PC-3 (cell line): Measurements from ENCODE around the gene TUBA4A. TPM values are rescaled to one million over a fixed set of nuclear protein-coding genes. Genes with fewer than 3 reads are reported as not detected.

Experiments
- ATAC-seq: fragments of 200-7000 bp; cut with Tn5 transposase; 2 replicates; pipeline ENCODE4 v1.9.1; 2020; ENCODE audit warnings: mild to moderate bottlenecking, moderate library complexity
- BruUV-seq: library from RNA; stranded (reverse); fragments of 400-500 nt; replicated peaks from 2 replicates; lab custom pipeline; 2021; lab: Mats Ljungman, UMichigan
- CTCF ChIA-PET: fragments of 300-600 bp; sonication (Branson Sonifier 250); formaldehyde crosslinking; loops from one replicate; lab custom pipeline; 2022; ENCODE audit warnings: antibody characterized with exemption; lab: Charles Lee
- POLR2A ChIA-PET: fragments of 300-600 bp; sonication (Branson Sonifier 250); formaldehyde crosslinking; loops from one replicate; lab custom pipeline; 2022; ENCODE audit warnings: antibody characterized with exemption; ENCODE audit not compliant: unreplicated experiment; lab: Charles Lee
- DNase-seq: peaks from one replicate; pipeline ENCODE4 v3.0.0-alpha.2; 2015
- H2AFZ ChIP-seq: fragments of 300-600 bp; sonication (generic); 2 replicates; pipeline ENCODE4 v1.6.0; 2016; ENCODE audit warnings: antibody characterized with exemption, low read length
- H3F3A ChIP-seq: fragments of 300-600 bp; sonication (generic); one replicate; pipeline ENCODE4 v1.6.0; 2017; ENCODE audit warnings: antibody characterized with exemption, low read length, control low read depth, mild to moderate bottlenecking; ENCODE audit not compliant: unreplicated experiment
- H3K27ac ChIP-seq: fragments of 300-600 bp; sonication (generic); 2 replicates; pipeline ENCODE4 v1.5.1; 2016; ENCODE audit warnings: mild to moderate bottlenecking, low read length
- H3K27me3 ChIP-seq: fragments of 300-600 bp; sonication (generic); 2 replicates; pipeline ENCODE4 v1.6.1; 2016; ENCODE audit warnings: low read length, mixed read lengths
- H3K36me3 ChIP-seq: fragments of 300-600 bp; sonication (generic); 2 replicates; pipeline ENCODE4 v1.6.1; 2016; ENCODE audit warnings: low read depth, mixed run types, low read length, mixed read lengths
- H3K4me1 ChIP-seq: fragments of 300-600 bp; sonication (generic); 2 replicates; pipeline ENCODE4 v1.5.1; 2016; ENCODE audit warnings: low read length; ENCODE audit not compliant: insufficient read depth
- H3K4me2 ChIP-seq: fragments of 300-600 bp; sonication (generic); 2 replicates; pipeline ENCODE4 v1.6.0; 2016; ENCODE audit warnings: low read length
- H3K4me3 ChIP-seq: fragments of 300-600 bp; sonication (generic); 2 replicates; pipeline ENCODE4 v1.5.1; 2016; ENCODE audit warnings: mild to moderate bottlenecking, low read length, mixed read lengths
- H3K79me2 ChIP-seq: fragments of 300-600 bp; sonication (generic); 2 replicates; pipeline ENCODE4 v1.6.1; 2017; ENCODE audit warnings: low read length, mixed read lengths
- H3K9ac ChIP-seq: fragments of 300-600 bp; sonication (generic); 2 replicates; pipeline ENCODE4 v1.6.0; 2016; ENCODE audit warnings: mild to moderate bottlenecking, low read length
- H3K9me2 ChIP-seq: fragments of 300-600 bp; sonication (generic); replicated peaks from 2 replicates; pipeline ENCODE4 v1.6.1; 2016; ENCODE audit warnings: mixed run types, low read length, mixed read lengths
- H3K9me3 ChIP-seq: fragments of 300-600 bp; sonication (generic); 2 replicates; pipeline ENCODE4 v1.6.1; 2016; ENCODE audit warnings: low read length, mixed read lengths
- H4K20me1 ChIP-seq: fragments of 300-600 bp; sonication (generic); 2 replicates; pipeline ENCODE4 v1.6.1; 2016; ENCODE audit warnings: low read length, mixed read lengths
- CTCF ChIP-seq: fragments of 300-600 bp; sonication (generic); conservative IDR thresholded peaks from 2 replicates; pipeline ENCODE4 v1.5.1; 2017; ENCODE audit warnings: antibody characterized with exemption, low read depth, mild to moderate bottlenecking, low read length
- EZH2 ChIP-seq: fragments of 300-600 bp; sonication (generic); IDR thresholded peaks from one replicate; pipeline ENCODE4 v1.6.1; 2017; ENCODE audit warnings: antibody characterized with exemption, mild to moderate bottlenecking, low read length; ENCODE audit not compliant: unreplicated experiment
- EZH2phosphoT487 ChIP-seq: fragments of 300-600 bp; sonication (generic); IDR thresholded peaks from 2 replicates; pipeline ENCODE4 v1.6.1; 2018; ENCODE audit warnings: mild to moderate bottlenecking, antibody characterized with exemption, low read length, borderline replicate concordance
- intact Hi-C: fragments of 100-400 bp; cut with micrococcal nuclease; formaldehyde crosslinking; loops from 2 replicates; pipeline ENCODE4 v1.9.0; 2023
- total RNA-seq: library from RNA; depleted of rRNA; stranded (reverse); fragments of >200 nt; gene quantifications from 2 replicates; pipeline ENCODE4 v1.2.3, GENCODE V29; 2014

TUBA4A gene
- total RNA-seq, 1 experiment from 2014 or later = 75.4 TPM

- peak overlapping the region; percentile 83 for H2AFZ ChIP-seq
- no peaks in the 10 kb centered on the region for H4K20me1 ChIP-seq
- H3K4me2 ChIP-seq = peak overlapping the region; percentile 92
- TSS peak; percentile 80 for BruUV-seq
- peaks cover 29% of the 10 kb centered on the region for H3K79me2 ChIP-seq
- peaks cover 39% of the 10 kb centered on the region for H3K4me1 ChIP-seq
- H3K9me2 ChIP-seq = no peaks in the 10 kb centered on the region
- no peaks in the 10 kb centered on the region for H3K9me3 ChIP-seq
- H3K36me3 ChIP-seq = peaks cover 8% of the 10 kb centered on the region; the same call in 1 of the 2 replicates
- H3K27me3 ChIP-seq = no peaks in the 10 kb centered on the region
- H3K27ac ChIP-seq = no peak overlapping the region
- peak overlapping the region; percentile 88 for H3K4me3 ChIP-seq
- ChIA-PET CTCF (interaction anchor here (0.9 to 1.9 kb wide), 2 partner anchors 30 to 50 kb away, joined by 3 to 6 read pairs; no protein-coding TSS in a partner anchor), POLR2A (interaction anchor here (0.5 to 1.4 kb wide), 5 partner anchors 27 to 127 kb away, joined by 3 to 5 read pairs (median 4); no protein-coding TSS in a partner anchor)
- H3K9ac ChIP-seq = peak overlapping the region; percentile 93
- DNase-seq (no peak), ATAC-seq (no peak)
- no peak for TF ChIP-seq EZH2phosphoT487
- no peak for TF ChIP-seq CTCF
- TF ChIP-seq EZH2 = no peak
- H3F3A ChIP-seq = peaks cover 5% of the 10 kb centered on the region
- intact Hi-C loops = no loop called here
Measured at GRCh38 chr2:219244789-219245147, 8.9 kb downstream of the TUBA4A start.

- Histone ChIP-seq H3K4me1 (peaks cover 25% of the 10 kb centered on the region), H3K4me3 (no peak overlapping the region), H3K79me2 (peaks cover 29% of the 10 kb centered on the region), H3K4me2 (no peak overlapping the region), H3K9me3 (no peaks in the 10 kb centered on the region), H3K9me2 (no peaks in the 10 kb centered on the region), H3K27ac (no peak overlapping the region), H3F3A (no peaks in the 10 kb centered on the region), H3K27me3 (no peaks in the 10 kb centered on the region), H4K20me1 (no peaks in the 10 kb centered on the region), H2AFZ (no peak overlapping the region), H3K36me3 (peaks cover 7% of the 10 kb centered on the region; the same call in 1 of the 2 replicates), H3K9ac (no peak overlapping the region)
- no TSS peak for BruUV-seq
- no peak for ATAC-seq
- intact Hi-C loops = no loop called here
- TF ChIP-seq CTCF = no peak
- POLR2A ChIA-PET = no interaction called here
- CTCF ChIA-PET = no interaction called here
- DNase-seq = no peak
Measured at GRCh38 chr2:219243291-219243761, 10.4 kb downstream of the TUBA4A start.

- H3K9me3 ChIP-seq = no peaks in the 10 kb centered on the region
- peaks cover 42% of the 10 kb centered on the region for H3K36me3 ChIP-seq
- H3K27me3 ChIP-seq = no peaks in the 10 kb centered on the region
- peaks cover 4% of the 10 kb centered on the region for H3F3A ChIP-seq
- no TSS peak for BruUV-seq
- H3K4me3 ChIP-seq = no peak overlapping the region
- ChIA-PET CTCF (no interaction called here), POLR2A (interaction anchor here (0.6 kb wide), 1 partner anchor 192 kb away, joined by 3 read pairs; no protein-coding TSS in a partner anchor)
- H2AFZ ChIP-seq = no peak overlapping the region
- DNase-seq = no peak
- TF ChIP-seq EZH2phosphoT487 = no peak
- no peak for TF ChIP-seq EZH2
- no peak for TF ChIP-seq CTCF
- H3K9me2 ChIP-seq = no peaks in the 10 kb centered on the region
- no peak overlapping the region for H3K4me2 ChIP-seq
- H3K79me2 ChIP-seq = peaks cover 30% of the 10 kb centered on the region
- H3K9ac ChIP-seq = no peak overlapping the region
- H3K4me1 ChIP-seq = peaks cover 5% of the 10 kb centered on the region; the same call in 1 of the 2 replicates
- H3K27ac ChIP-seq = no peak overlapping the region
- no peak for ATAC-seq
- no peaks in the 10 kb centered on the region for H4K20me1 ChIP-seq
- intact Hi-C loops = no loop called here
Measured at GRCh38 chr2:219234331-219234730, 19.4 kb downstream of the TUBA4A start.
